ENCODE results near the gene NOP58.

The NOP58 gene

DNA sequence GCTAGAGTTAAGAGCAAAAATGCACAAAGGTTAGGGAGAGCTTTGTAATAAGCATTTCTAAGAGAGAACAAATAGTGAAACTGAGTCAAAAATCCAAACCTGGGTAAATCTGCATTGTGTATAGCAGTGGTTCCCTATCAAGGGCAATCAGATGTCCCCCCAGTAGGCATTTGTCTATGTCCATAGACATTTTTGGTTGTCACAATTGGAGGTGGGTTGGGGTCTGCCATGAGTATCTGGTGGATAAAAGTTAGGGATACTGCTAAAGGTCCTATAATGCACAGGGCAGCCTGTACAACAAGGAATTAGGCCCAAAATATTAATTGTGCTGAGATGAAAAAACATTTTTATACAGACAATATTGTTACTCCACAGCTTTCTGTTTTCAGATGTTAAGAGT, 21.0 kb downstream of the NOP58 start:
- Histone ChIP-seq H3K27me3 (ENCODE audit: insufficient read depth, poor library complexity, severe bottlenecking) (no peaks in the 10 kb centered on the region), H3K27ac (replicated peaks) (no peak overlapping the region), H3K4me3 (replicated peaks; ENCODE audit: insufficient read depth, low read length) (no peak overlapping the region)
- TF ChIP-seq REST (IDR thresholded peaks at IDR 0.05; ENCODE audit: insufficient replicate concordance, low read depth) (no peak), GABPA (IDR thresholded peaks at IDR 0.05; ENCODE audit: low read depth) (no peak), POLR2AphosphoS5 (IDR thresholded peaks at IDR 0.05; ENCODE audit: low read depth) (no peak), SPI1 (IDR thresholded peaks at IDR 0.05; ENCODE audit: borderline replicate concordance, low read depth) (no peak)
- DNase-seq (ENCODE audit: low read depth in 1 of 2, low spot score in 1 of 2), result no peak

- H3K27me3 ChIP-seq (ENCODE audit: insufficient read depth, poor library complexity, severe bottlenecking), result no peaks in the 10 kb centered on the region
- H3K27ac ChIP-seq (replicated peaks), result no peak overlapping the region
- DNase-seq (ENCODE audit: low read depth in 1 of 2, low spot score in 1 of 2), result no peak
- no peak for TF ChIP-seq GABPA (IDR thresholded peaks at IDR 0.05; ENCODE audit: low read depth)
- no peak for TF ChIP-seq REST (IDR thresholded peaks at IDR 0.05; ENCODE audit: insufficient replicate concordance, low read depth)
- TF ChIP-seq POLR2AphosphoS5 (IDR thresholded peaks at IDR 0.05; ENCODE audit: low read depth), result no peak
- TF ChIP-seq CTCF (IDR thresholded peaks at IDR 0.05; ENCODE audit: insufficient read depth, low read length), result no peak
- TF ChIP-seq SPI1 (IDR thresholded peaks at IDR 0.05; ENCODE audit: borderline replicate concordance, low read depth), result no peak
- no peak overlapping the region for H3K4me3 ChIP-seq (replicated peaks; ENCODE audit: insufficient read depth, low read length)
Measured at GRCh38 chr2:202289394-202290204, 24.0 kb downstream of the NOP58 start.

DNA sequence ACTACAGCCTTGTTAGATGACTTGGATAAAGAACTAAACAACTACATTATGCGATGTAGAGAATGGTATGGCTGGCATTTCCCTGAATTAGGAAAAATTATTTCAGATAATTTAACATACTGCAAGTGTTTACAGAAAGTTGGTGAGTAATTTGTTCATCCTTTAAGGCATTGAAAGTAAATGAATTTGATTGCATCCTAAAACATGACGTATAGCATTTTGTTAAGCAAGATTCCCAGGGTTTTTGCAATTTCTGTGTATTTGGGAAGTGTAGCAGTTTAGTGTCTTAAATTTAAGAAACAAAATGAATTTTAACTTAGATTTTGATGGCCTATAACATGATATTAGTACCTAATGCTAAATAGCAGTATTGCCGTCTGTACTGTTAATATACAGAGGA, 24.8 kb downstream of the NOP58 start:
- TF ChIP-seq POLR2AphosphoS5 (IDR thresholded peaks at IDR 0.05; ENCODE audit: low read depth) (no peak), SPI1 (IDR thresholded peaks at IDR 0.05; ENCODE audit: borderline replicate concordance, low read depth) (no peak), GABPA (IDR thresholded peaks at IDR 0.05; ENCODE audit: low read depth) (no peak), REST (IDR thresholded peaks at IDR 0.05; ENCODE audit: insufficient replicate concordance, low read depth) (no peak), CTCF (IDR thresholded peaks at IDR 0.05; ENCODE audit: insufficient read depth, low read length) (no peak)
- no peak for DNase-seq (ENCODE audit: low read depth in 1 of 2, low spot score in 1 of 2)
- Histone ChIP-seq H3K27me3 (ENCODE audit: insufficient read depth, poor library complexity, severe bottlenecking) (no peaks in the 10 kb centered on the region), H3K27ac (replicated peaks) (no peak overlapping the region), H3K4me3 (replicated peaks; ENCODE audit: insufficient read depth, low read length) (no peak overlapping the region)

All from HL-60 (cell line).